Transverse colon (tissue), 4 donors: ENCODE data around the gene ZDHHC17.

Source experiments
- CTCF ChIP-seq, 5 experiments: fragments of 200-600 bp in 3 of 5; fragments of 450-650 bp in 2 of 5; sonication (generic) in 3 of 5; IDR thresholded peaks; 1 replicate in 2 of 5; 2 replicates in 3 of 5; pipeline ENCODE4 v1.5.1; 2016 to 2017; ENCODE audit warnings: antibody characterized with exemption in 5 of 5, inconsistent platforms in 3 of 5, mild to moderate bottlenecking in 2 of 5, moderate library complexity in 1 of 5
- EP300 ChIP-seq: sonication (generic); formaldehyde crosslinking; IDR thresholded peaks from one replicate; pipeline ENCODE4 v1.6.1; 2017; ENCODE audit warnings: antibody characterized with exemption, low read depth
- POLR2AphosphoS5 ChIP-seq, 3 donors: sonication (generic); formaldehyde crosslinking; IDR thresholded peaks; one replicate each; pipeline ENCODE4 v1.6.1; 2016; ENCODE audit warnings: antibody characterized with exemption in 3 of 3

- TF ChIP-seq CTCF (IDR thresholded peaks at IDR 0.05) (no peak), EP300 (no peak), POLR2AphosphoS5 (IDR thresholded peaks at IDR 0.05) (no peak)
These were observed 23.8 kb downstream of the ZDHHC17 start for GRCh38 chr12:76787689-76788088.
